Epidermal melanocyte (primary cell): Measurements from ENCODE around the gene BPIFB3.

ENCODE experiments used
- DNase-seq: peaks from one replicate; pipeline ENCODE4 v3.0.0; 2011; ENCODE audit warnings: low spot score; ENCODE audit not compliant: insufficient read length

Gene BPIFB3, protein sequence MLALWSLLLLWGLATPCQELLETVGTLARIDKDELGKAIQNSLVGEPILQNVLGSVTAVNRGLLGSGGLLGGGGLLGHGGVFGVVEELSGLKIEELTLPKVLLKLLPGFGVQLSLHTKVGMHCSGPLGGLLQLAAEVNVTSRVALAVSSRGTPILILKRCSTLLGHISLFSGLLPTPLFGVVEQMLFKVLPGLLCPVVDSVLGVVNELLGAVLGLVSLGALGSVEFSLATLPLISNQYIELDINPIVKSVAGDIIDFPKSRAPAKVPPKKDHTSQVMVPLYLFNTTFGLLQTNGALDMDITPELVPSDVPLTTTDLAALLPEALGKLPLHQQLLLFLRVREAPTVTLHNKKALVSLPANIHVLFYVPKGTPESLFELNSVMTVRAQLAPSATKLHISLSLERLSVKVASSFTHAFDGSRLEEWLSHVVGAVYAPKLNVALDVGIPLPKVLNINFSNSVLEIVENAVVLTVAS

DNA sequence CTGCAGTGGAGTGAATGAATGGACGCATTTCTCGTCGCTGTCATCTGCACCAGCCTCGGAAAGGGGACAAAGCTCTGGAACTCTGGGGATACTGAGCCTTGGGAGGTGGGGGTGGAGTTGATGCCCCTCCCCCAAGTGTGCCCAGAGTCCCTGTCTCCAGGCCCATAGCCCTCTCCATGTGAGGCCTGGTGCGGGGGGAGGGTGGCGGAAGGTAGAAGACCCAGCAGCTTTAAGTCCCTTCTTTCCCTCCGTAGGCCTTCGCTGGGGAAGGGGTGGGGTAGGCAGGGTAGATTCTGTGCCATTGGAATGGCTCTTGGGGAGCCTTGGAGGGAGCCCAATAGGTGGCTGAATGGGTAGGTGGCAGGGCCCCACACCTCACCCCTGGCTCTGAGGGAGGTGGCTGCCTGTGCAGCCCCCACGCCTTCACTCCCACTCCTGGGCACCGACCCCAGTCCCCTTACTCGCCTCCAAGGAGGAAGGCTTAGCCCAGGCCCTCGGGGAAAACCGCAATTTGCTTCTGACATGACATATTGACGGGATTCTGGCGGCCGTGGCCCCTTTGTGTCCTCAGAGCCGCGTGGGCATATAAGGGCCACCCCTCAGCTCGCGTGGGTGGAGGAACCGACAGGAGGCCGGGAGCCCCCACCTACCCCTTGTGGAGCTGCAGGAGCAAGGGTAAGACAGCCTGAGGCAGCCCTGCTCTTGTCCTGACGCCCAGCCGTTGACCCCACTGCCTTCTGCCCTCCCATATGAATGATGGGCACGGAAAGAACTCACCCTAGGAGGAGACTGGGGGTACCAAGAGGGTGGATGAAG, at the start of gene BPIFB3:
Gene BPIFB3, plus strand, starts transcription at position 613 of the 816 bp plus-strand sequence. CDS start 1,533 bp downstream, outside the sequence.
- DNase-seq = no peak

DNA sequence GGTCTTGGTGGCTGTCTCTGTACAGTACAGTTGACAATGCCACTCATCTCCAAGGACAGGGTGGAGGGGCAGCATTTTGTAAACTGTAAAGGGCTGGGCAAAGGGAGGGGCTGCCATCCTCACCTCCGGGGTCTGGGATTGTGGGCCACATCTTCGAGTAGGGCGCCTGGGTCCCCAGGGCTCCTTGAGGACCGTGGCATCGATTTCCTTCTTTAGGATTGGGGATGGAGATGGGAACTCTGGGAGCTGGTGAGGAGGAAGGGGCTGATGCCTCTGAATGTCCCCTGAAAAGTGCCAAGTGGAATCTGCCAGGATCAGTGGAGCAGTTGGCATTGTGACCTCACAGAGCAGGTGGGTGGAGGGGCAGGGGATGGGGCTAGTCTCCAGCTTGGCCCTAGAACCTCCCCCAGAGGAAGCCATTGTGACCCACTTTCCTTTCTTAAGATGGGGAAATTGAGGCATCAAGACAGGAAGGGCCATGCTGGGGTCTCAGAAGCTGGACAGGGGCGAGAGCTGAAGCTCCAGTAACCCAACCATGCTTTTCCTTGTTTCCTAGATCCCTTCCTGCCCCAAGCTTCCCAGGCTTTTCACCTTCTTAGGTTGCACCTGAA, 49.5 kb upstream of the BPIFB3 start, which contains the start of gene SUN5:
Gene SUN5, minus strand, starts transcription at position 293 of the 611 bp plus-strand sequence. Its CDS starts 93 bp downstream, at position 200.
- no peak for DNase-seq

DNA sequence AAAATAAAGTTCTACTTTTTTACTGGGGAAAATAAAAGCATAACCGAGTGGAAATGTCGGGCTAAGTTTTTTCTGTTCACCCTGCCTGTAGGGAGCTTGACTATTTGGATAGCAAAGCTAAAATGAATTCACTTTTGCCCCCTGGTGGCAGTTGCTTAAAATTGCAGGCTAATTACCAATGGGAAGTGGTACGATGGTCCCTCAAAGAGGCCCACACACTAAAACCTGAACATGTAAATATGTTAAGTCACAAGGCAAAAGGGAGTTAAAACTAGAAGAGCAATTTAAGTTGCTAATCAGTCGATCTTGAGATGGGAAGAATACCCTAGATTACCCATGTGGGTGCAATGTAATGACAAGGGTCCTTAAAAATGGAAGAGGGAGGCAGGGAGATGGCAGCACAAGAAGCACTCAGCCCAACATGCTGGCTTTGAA, 48.6 kb upstream of the BPIFB3 start:
- DNase-seq = no peak

DNA sequence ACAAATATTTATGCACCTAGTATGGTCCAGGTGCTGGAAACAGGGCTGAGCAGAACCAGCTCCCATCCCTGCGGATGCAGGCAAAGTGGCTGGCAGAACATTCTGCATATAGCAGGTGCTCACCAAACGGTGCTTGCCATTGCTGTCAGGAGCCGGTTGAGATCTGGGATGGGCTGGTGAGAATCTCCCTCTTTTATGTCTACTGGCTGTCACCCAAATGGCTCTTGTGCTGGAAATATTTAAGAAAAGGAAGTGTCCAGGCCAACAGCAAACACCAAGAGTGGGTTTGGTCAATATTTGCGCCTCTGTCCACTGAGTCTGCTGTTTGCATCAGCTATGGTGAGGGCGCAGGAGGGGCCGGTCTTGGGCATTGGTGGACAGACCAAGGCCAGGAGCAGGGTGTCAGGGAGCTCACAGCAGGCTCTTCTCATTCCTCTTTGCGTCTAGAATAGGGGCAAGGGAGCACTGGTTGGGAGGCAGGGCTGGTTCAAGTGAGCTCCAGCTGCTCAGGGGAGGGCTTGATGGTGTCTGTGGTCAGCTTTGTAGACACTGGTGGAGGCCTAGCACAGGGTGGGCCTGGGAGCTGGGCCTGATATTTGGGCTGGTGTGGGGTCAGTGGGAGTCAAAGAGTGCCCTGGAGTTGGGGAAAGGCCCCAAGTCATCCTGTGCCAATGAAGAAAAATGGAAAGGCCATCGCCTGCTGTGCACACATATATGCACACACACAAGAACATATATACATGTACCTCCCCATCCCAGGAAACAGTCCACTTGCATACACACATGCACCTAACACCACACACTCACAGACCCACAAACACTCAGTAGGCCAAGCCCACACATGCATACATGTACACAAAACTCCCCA, 47.6 kb upstream of the BPIFB3 start:
- no peak for DNase-seq

- no peak for DNase-seq
Observed at GRCh38 chr20:33006776-33007375, 46.8 kb upstream of the BPIFB3 start.

DNA sequence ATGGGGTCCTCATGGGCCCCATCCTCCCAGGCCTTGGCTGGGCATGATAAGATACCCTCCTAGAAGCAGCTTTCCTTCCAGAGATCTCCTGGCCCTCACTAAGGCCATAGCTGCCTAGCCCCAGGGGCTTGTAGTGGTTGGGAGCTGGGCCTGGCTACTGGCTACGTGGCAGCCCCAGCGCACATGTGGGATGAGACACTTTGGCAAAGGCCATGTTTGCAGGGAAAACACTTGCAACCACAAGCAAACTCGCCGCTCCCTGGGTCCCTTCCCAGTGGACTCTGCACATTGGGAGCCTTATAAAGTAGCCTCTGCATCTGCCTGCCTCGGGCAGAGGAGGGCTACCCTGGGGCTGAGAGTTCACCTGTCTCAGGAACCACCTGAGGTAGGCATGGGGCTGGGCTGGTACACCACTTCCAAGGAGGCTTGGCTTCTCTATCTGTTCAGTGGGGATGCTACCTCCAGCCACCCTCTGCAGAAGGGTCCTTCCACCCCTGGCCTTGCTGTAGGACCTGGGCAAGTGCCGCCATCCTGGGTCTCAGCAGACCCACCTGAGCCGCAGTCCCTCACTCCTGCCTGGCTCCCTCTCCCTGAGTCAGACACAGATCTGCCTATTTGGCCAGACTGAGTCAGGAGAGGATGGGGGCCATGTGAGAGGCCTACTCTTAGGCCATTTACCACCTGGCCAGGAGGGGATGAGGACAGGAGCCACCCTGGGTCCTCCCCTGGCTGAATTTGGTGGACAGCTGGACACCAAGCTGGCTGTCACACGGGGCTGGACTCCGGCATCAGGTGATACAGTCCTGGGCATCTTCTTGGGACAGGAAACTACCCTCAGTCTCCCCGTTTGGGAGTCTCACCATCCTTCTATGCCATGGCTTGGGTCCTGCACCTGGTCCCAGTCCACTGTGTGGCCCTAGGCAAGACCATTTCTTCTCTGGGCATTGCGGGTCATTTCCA, 46.0 kb upstream of the BPIFB3 start, which contains the start of gene BPIFB2:
Gene BPIFB2, plus strand, starts transcription at position 329 of the 960 bp plus-strand sequence. CDS start 871 bp downstream, outside the sequence.
- no peak for DNase-seq

- no peak for DNase-seq
Observed at GRCh38 chr20:33008336-33009213, 45.1 kb upstream of the BPIFB3 start.

GRCh38 chr20:33009214-33010132, 44.2 kb upstream of the BPIFB3 start:
- DNase-seq = no peak

- no peak for DNase-seq
Observed at GRCh38 chr20:33010133-33010504, 43.6 kb upstream of the BPIFB3 start.

- DNase-seq = no peak
Observed at GRCh38 chr20:33010674-33011449, 42.8 kb upstream of the BPIFB3 start.

DNA sequence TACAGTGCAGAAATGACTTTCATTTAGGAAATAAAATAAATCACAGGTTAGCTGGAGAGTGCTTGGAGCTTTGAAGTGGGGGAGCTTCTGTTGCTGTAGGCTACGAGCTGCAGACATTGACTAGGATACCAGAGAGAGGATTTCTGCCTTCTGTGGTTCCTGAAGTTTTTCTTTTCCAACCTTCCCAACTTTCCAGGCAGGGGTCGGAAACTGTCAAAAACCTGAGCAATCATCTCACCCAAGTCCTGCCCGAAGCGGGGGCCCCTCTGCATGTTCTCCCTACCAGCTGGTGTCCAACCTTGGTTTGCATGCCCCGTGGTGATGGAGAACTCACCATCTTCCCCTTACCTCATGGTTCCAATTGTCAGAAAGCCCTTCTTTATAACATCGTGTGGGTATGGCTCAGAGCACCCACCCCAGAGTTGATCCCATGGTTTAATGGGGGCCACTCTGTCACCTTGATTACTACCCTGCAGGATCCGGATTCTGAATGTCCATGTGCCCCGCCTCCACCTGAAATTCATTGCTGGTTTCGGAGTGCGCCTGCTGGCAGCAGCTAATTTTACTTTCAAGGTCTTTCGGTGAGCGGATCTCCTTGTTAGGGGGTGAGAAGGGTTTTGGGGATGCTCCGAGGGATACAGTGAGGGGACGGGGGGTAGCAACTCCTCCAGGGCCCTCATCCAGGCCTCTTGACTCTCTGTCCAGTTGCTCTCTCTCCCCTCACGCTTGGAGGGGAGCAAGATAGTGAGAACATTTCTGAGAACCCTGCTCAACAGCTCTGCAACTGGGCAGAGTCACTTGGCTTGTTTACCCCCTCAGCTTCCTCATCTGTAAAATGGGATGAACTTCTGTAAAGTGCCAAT, 41.1 kb upstream of the BPIFB3 start:
- DNase-seq = no peak

- DNase-seq = no peak
Observed at GRCh38 chr20:33013701-33014326, 39.9 kb upstream of the BPIFB3 start.

DNA sequence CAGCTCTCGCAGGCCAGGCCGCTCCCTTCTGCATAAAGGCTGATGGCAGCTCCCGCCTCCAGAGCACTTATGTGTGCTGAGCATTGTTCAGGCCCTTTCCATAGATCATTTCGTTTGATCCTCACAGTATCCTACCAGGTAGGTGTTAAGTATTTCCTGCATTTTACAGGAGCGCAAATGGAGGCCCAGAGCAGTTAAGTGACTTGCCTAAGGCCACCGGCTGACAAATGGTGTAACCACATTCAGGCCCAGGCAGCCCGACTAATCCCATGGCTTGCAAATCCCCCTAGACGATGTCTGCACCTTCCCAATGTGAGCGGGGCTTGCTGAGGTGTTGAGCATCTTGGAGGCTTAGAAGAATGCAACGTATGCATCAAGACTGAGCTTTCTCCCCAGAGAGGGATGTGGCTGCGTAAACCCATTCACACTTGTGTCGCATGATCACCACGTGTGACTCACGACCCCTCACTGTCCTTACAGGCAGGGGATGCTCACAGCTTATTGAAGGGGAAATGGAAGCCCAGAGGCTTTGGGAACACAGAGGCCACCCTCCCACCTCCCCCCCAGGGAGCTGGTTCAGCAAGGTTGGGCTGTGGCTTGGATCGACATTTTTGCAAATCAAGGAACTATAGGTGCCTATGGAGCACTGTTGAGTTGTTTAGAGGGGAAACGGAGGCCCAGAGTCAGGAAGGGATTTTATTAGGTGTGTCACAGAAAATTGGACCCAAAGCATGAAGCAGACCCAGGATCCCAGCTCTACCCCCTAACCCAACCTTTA, 39.2 kb upstream of the BPIFB3 start:
- no peak for DNase-seq

GRCh38 chr20:33015114-33015484, 38.6 kb upstream of the BPIFB3 start:
- DNase-seq = no peak
